Panc1 (cell line): ENCODE data around the gene DENND6B. TPM values are rescaled to one million over a fixed set of nuclear protein-coding genes. Genes with fewer than 3 reads are reported as not detected.

Experiments
- ATAC-seq: fragments of 200-7000 bp; cut with Tn5 transposase; 2 replicates; pipeline ENCODE4 v1.9.1; 2020; ENCODE audit warnings: mild to moderate bottlenecking, moderate library complexity
- BruUV-seq: library from RNA; stranded (reverse); fragments of 400-500 nt; replicated peaks from 2 replicates; lab custom pipeline; 2021; lab: Mats Ljungman, UMichigan
- CTCF ChIA-PET: fragments of 300-600 bp; sonication (Branson Sonifier 250); formaldehyde crosslinking; loops from one replicate; lab custom pipeline; 2022; ENCODE audit warnings: antibody characterized with exemption; lab: Charles Lee
- POLR2A ChIA-PET: fragments of 300-600 bp; sonication (Branson Sonifier 250); formaldehyde crosslinking; loops from one replicate; lab custom pipeline; 2022; ENCODE audit warnings: antibody characterized with exemption; lab: Charles Lee
- DNase-seq: peaks from one replicate; pipeline ENCODE4 v3.0.0-alpha.2; 2010; ENCODE audit warnings: low read depth, low spot score
- H3K27ac ChIP-seq: 2 replicates; pipeline ENCODE4 v1.5.1; 2011; ENCODE audit warnings: mild to moderate bottlenecking, low read length, inconsistent platforms
- H3K27me3 ChIP-seq: fragments of 200-500 bp; sonication (Bioruptor generic); 2 replicates; pipeline ENCODE4 v1.6.0; 2014; ENCODE audit warnings: low read length, inconsistent platforms; ENCODE audit not compliant: control insufficient read depth, insufficient read depth
- H3K36me3 ChIP-seq: fragments of 200-500 bp; sonication (Bioruptor generic); 2 replicates; pipeline ENCODE4 v1.5.1; 2014; ENCODE audit warnings: inconsistent platforms, mild to moderate bottlenecking, low read length, moderate library complexity; ENCODE audit not compliant: control insufficient read depth, insufficient read depth
- H3K4me1 ChIP-seq: 2 replicates; pipeline ENCODE4 v1.5.1; 2011; ENCODE audit warnings: inconsistent platforms, mild to moderate bottlenecking, low read length, moderate library complexity; ENCODE audit not compliant: control insufficient read depth, insufficient read depth
- H3K4me3 ChIP-seq, 2 experiments: 2 replicates each; pipeline ENCODE4 v1.5.1; 2011 to 2012; ENCODE audit warnings: low read depth in 2 of 2, low read length in 2 of 2, mild to moderate bottlenecking in 2 of 2, inconsistent platforms in 1 of 2, moderate library complexity in 1 of 2
- H3K9me3 ChIP-seq: fragments of 200-500 bp; sonication (Bioruptor generic); 2 replicates; pipeline ENCODE4 v1.5.1; 2014; ENCODE audit warnings: low read depth, mild to moderate bottlenecking, inconsistent platforms, low read length, moderate library complexity; ENCODE audit not compliant: control insufficient read depth, insufficient read depth
- CTCF ChIP-seq: fragments of 450-650 bp; IDR thresholded peaks from 2 replicates; pipeline ENCODE4 v1.5.1; 2017; ENCODE audit warnings: mild to moderate bottlenecking
- POLR2AphosphoS5 ChIP-seq: IDR thresholded peaks from 2 replicates; pipeline ENCODE4 v1.6.1; 2012; ENCODE audit warnings: mild to moderate bottlenecking, low read depth, low read length, moderate library complexity
- REST ChIP-seq, 2 experiments: IDR thresholded peaks; 2 replicates each; pipeline ENCODE4 v1.6.1; 2011 to 2012; ENCODE audit warnings: low read depth in 2 of 2, control low read depth in 1 of 2, low read length in 1 of 2, mild to moderate bottlenecking in 1 of 2, moderate library complexity in 1 of 2; ENCODE audit not compliant: insufficient read depth in 1 of 2
- SIN3A ChIP-seq: IDR thresholded peaks from 2 replicates; pipeline ENCODE4 v1.6.1; 2012; ENCODE audit warnings: low read depth, mild to moderate bottlenecking, low read length, moderate library complexity, borderline replicate concordance; ENCODE audit not compliant: insufficient read depth
- TCF7L2 ChIP-seq: IDR thresholded peaks from 2 replicates; pipeline ENCODE4 v1.6.1; 2011; ENCODE audit warnings: mild to moderate bottlenecking, low read depth, low read length, inconsistent platforms
- in situ Hi-C: cut with HindIII; loops from 2 replicates; pipeline ENCODE4 v1.10.0; 2016; ENCODE audit warnings: low sequenced_read_pairs, low pct_unique_long_range_greater_than_20kb
- intact Hi-C: fragments of 100-400 bp; cut with micrococcal nuclease; formaldehyde crosslinking; loops from one replicate; pipeline ENCODE4 v1.10.0; 2022; ENCODE audit not compliant: unreplicated experiment
- total RNA-seq: library from RNA; stranded (reverse); gene quantifications from one replicate; pipeline ENCODE4 v1.2.1, GENCODE V29; 2021; ENCODE audit not compliant: unreplicated experiment

Gene DENND6B
- total RNA-seq, 1 experiment from 2014 or later = 5.8 TPM

GRCh38 chr22:50297510-50298265 is 29.1 kb downstream of the DENND6B start:
- TF ChIP-seq SIN3A (no peak), TCF7L2 (no peak), POLR2AphosphoS5 (no peak), REST (IDR thresholded peaks at IDR 0.05; ENCODE audit: insufficient read depth in 1 of 2, low read depth in 2 of 2, low read length in 1 of 2) (no peak), CTCF (no peak)
- Histone ChIP-seq H3K27ac (peak overlapping the region; percentile 70), H3K4me1 (peaks cover 72% of the 10 kb centered on the region), H3K9me3 (no peaks in the 10 kb centered on the region), H3K27me3 (no peaks in the 10 kb centered on the region), H3K36me3 (no peaks in the 10 kb centered on the region), H3K4me3 (no peak overlapping the region; a peak in 1 of 4 replicates)
- ChIA-PET POLR2A (no interaction called here), CTCF (no interaction called here)
- ATAC-seq = no peak
- intact Hi-C loops = no loop called here
- BruUV-seq = TSS peak; percentile 56
- no peak for DNase-seq
- in situ Hi-C loops = no loop called here

GRCh38 chr22:50296658-50297490 is 29.9 kb downstream of the DENND6B start:
- peaks cover 68% of the 10 kb centered on the region for H3K4me1 ChIP-seq
- TF ChIP-seq REST (IDR thresholded peaks at IDR 0.05; ENCODE audit: insufficient read depth in 1 of 2, low read depth in 2 of 2, low read length in 1 of 2) (no peak), TCF7L2 (no peak), CTCF (no peak), POLR2AphosphoS5 (no peak), SIN3A (no peak)
- no peaks in the 10 kb centered on the region for H3K36me3 ChIP-seq
- POLR2A ChIA-PET = no interaction called here
- in situ Hi-C loops = no loop called here
- no peak overlapping the region; a peak in 1 of 4 replicates for H3K4me3 ChIP-seq
- ATAC-seq = no peak
- H3K27ac ChIP-seq = peak overlapping the region; percentile 70
- no TSS peak for BruUV-seq
- no peaks in the 10 kb centered on the region for H3K27me3 ChIP-seq
- H3K9me3 ChIP-seq = no peaks in the 10 kb centered on the region
- CTCF ChIA-PET = interaction anchor here (0.6 kb wide), 1 partner anchor 99 kb away, joined by 7 read pairs; no protein-coding TSS in a partner anchor
- intact Hi-C loops = no loop called here
- no peak for DNase-seq
